SK-N-SH treated with all-trans-retinoic acid at 6 μM for 48 hours (cell line): ENCODE data around the gene C10orf105.

Experiments
- ATAC-seq: fragments of 200-7000 bp; cut with Tn5 transposase; 3 replicates; pipeline ENCODE4 v1.9.1; 2020; ENCODE audit warnings: mild to moderate bottlenecking, moderate library complexity
- ARNTL ChIP-seq: fragments of 450-650 bp; formaldehyde crosslinking; IDR thresholded peaks from 2 replicates; pipeline ENCODE4 v1.5.0; 2020; ENCODE audit warnings: low read depth, mild to moderate bottlenecking, moderate library complexity, borderline replicate concordance
- BACH2 ChIP-seq: fragments of 250-450 bp; sonication (Bioruptor Pico); IDR thresholded peaks from 2 replicates; pipeline ENCODE4 v1.9.0; 2021; ENCODE audit warnings: mild to moderate bottlenecking, borderline replicate concordance
- CSDC2 ChIP-seq: fragments of 250-450 bp; sonication (Bioruptor Pico); IDR thresholded peaks from 2 replicates; pipeline ENCODE4 v1.5.0; 2020; ENCODE audit warnings: mild to moderate bottlenecking, moderate library complexity
- ISL1 ChIP-seq: fragments of 250-450 bp; sonication (Bioruptor Pico); IDR thresholded peaks from 2 replicates; pipeline ENCODE4 v2.1.2; 2022; ENCODE audit warnings: mild to moderate bottlenecking, moderate library complexity
- PPARA ChIP-seq: fragments of 250-450 bp; sonication (Bioruptor Pico); IDR thresholded peaks from 2 replicates; pipeline ENCODE4 v1.5.0; 2020; ENCODE audit warnings: mild to moderate bottlenecking, borderline replicate concordance
- RARB ChIP-seq: fragments of 250-450 bp; sonication (Bioruptor Pico); IDR thresholded peaks from 2 replicates; pipeline ENCODE4 v1.8.0; 2021; ENCODE audit warnings: mild to moderate bottlenecking, moderate library complexity
- SNAI2 ChIP-seq: fragments of 250-450 bp; sonication (Bioruptor Pico); IDR thresholded peaks from 2 replicates; pipeline ENCODE4 v1.5.0; 2020; ENCODE audit warnings: mild to moderate bottlenecking, moderate library complexity
- TCF4 ChIP-seq: fragments of 250-450 bp; sonication (Bioruptor Pico); IDR thresholded peaks from 2 replicates; pipeline ENCODE4 v1.8.0; 2021; ENCODE audit warnings: mild to moderate bottlenecking, moderate library complexity, borderline replicate concordance
- ZC3H10 ChIP-seq: fragments of 250-450 bp; sonication (Bioruptor Pico); IDR thresholded peaks from 2 replicates; pipeline ENCODE4 v1.5.1; 2021; ENCODE audit warnings: mild to moderate bottlenecking, moderate library complexity
- ZFP3 ChIP-seq: fragments of 250-450 bp; sonication (Bioruptor Pico); IDR thresholded peaks from 2 replicates; pipeline ENCODE4 v1.5.0; 2020; ENCODE audit warnings: mild to moderate bottlenecking, moderate library complexity
- ZFP30 ChIP-seq: fragments of 450-650 bp; formaldehyde crosslinking; IDR thresholded peaks from 2 replicates; pipeline ENCODE4 v1.5.0; 2022; ENCODE audit warnings: mild to moderate bottlenecking, moderate library complexity
- ZNF565 ChIP-seq: fragments of 450-650 bp; formaldehyde crosslinking; conservative IDR thresholded peaks from 2 replicates; pipeline ENCODE4 v1.5.0; 2020; ENCODE audit warnings: low read depth, mild to moderate bottlenecking, moderate library complexity
- ZNF70 ChIP-seq: fragments of 450-650 bp; formaldehyde crosslinking; IDR thresholded peaks from 2 replicates; pipeline ENCODE4 v1.5.0; 2020; ENCODE audit warnings: mild to moderate bottlenecking, moderate library complexity
- ZNF8 ChIP-seq: fragments of 450-650 bp; formaldehyde crosslinking; IDR thresholded peaks from 2 replicates; pipeline ENCODE4 v1.5.0; 2020; ENCODE audit warnings: mild to moderate bottlenecking, moderate library complexity
- TF ChIP-seq, protein P1 (sequence below): fragments of 250-450 bp; sonication (Bioruptor Pico); IDR thresholded peaks from 2 replicates; pipeline ENCODE4 v1.5.1; 2020; ENCODE audit warnings: low read depth, mild to moderate bottlenecking, moderate library complexity
- TF ChIP-seq, protein P2 (sequence below): fragments of 250-450 bp; sonication (Bioruptor Pico); IDR thresholded peaks from 2 replicates; pipeline ENCODE4 v1.5.0; 2020; ENCODE audit warnings: mild to moderate bottlenecking, moderate library complexity
- TF ChIP-seq, protein P3 (sequence below): fragments of 250-450 bp; sonication (Bioruptor Pico); IDR thresholded peaks from 2 replicates; pipeline ENCODE4 v1.5.1; 2021; ENCODE audit warnings: mild to moderate bottlenecking, moderate library complexity
- TF ChIP-seq, protein P4 (sequence below): fragments of 250-450 bp; sonication (Bioruptor Pico); IDR thresholded peaks from 2 replicates; pipeline ENCODE4 v1.8.0; 2021; ENCODE audit warnings: low read depth, mild to moderate bottlenecking, moderate library complexity, borderline replicate concordance

The C10orf105 gene

DNA sequence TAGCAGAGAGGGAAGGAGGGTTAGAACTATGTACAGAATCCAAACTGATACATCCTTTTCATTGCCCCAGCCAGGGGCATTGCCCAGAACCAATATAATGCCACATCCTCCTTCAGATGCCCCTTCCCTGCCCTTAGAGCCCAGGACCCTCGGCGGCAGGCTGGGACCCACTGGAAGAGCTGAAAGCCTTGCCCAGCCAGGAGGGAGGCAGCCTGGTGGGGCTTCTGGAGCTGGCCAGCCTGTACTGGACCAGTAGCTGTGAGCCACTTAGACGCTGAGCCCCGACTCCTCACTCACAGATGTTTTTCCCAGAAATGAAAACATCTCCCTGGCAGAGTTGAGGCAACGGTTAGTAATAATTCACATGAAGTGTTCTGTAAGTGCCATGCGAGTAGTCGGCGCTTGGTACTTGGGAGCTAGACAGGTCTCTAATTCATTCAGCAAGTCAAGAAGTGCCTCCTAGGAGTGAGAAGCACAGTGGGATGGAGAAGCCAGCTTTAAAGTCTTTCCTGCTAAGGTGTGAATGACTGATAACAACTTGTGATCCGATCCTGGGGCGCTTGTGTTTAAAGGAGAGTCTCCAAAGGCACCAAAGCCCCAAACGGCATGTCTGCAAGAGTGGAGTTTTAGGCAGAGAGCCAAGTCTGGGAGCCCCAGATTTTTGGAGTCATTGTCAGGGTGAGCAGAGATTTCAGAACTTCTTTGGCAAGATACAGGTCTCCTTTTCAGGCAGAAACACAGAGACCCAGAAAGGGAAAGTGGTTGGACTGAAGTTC lies 44.0 kb upstream of the C10orf105 start (continued):
- TF ChIP-seq ZC3H10 (CRISPR knock-in tag) (no peak), ZNF565 (CRISPR knock-in tag) (no peak)

DNA sequence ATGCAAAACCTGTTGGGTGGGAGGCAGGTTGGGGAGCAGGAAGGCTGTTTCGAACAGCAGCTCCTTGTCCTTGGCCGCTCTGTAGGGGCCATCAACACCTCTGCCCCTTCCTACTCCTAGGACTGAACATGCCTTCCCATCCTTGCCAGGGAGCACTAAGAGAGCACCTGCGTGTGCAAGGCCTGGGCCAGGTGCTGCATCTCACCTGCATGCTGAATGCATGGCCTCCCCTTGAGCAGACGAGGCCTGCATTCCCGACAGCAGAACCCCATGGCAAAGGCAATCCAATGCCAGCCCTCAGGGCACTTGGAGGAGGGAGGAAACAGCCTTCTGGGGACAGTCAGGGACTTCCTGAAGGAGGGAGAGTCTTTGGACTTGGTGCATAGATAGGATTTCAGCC lies 42.7 kb upstream of the C10orf105 start:
- ATAC-seq: no peak
- TF ChIP-seq SNAI2 (CRISPR knock-in tag) (no peak), ZFP30 (CRISPR knock-in tag) (no peak), ZNF70 (CRISPR knock-in tag) (no peak), BACH2 (no peak)
- TF ChIP-seq, protein P1, sequence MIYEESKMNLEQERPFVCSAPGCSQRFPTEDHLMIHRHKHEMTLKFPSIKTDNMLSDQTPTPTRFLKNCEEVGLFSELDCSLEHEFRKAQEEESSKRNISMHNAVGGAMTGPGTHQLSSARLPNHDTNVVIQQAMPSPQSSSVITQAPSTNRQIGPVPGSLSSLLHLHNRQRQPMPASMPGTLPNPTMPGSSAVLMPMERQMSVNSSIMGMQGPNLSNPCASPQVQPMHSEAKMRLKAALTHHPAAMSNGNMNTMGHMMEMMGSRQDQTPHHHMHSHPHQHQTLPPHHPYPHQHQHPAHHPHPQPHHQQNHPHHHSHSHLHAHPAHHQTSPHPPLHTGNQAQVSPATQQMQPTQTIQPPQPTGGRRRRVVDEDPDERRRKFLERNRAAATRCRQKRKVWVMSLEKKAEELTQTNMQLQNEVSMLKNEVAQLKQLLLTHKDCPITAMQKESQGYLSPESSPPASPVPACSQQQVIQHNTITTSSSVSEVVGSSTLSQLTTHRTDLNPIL (CRISPR knock-in tag): no peak
- TF ChIP-seq, protein P2, sequence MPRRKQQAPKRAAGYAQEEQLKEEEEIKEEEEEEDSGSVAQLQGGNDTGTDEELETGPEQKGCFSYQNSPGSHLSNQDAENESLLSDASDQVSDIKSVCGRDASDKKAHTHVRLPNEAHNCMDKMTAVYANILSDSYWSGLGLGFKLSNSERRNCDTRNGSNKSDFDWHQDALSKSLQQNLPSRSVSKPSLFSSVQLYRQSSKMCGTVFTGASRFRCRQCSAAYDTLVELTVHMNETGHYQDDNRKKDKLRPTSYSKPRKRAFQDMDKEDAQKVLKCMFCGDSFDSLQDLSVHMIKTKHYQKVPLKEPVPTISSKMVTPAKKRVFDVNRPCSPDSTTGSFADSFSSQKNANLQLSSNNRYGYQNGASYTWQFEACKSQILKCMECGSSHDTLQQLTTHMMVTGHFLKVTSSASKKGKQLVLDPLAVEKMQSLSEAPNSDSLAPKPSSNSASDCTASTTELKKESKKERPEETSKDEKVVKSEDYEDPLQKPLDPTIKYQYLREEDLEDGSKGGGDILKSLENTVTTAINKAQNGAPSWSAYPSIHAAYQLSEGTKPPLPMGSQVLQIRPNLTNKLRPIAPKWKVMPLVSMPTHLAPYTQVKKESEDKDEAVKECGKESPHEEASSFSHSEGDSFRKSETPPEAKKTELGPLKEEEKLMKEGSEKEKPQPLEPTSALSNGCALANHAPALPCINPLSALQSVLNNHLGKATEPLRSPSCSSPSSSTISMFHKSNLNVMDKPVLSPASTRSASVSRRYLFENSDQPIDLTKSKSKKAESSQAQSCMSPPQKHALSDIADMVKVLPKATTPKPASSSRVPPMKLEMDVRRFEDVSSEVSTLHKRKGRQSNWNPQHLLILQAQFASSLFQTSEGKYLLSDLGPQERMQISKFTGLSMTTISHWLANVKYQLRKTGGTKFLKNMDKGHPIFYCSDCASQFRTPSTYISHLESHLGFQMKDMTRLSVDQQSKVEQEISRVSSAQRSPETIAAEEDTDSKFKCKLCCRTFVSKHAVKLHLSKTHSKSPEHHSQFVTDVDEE (CRISPR knock-in tag): no peak

DNA sequence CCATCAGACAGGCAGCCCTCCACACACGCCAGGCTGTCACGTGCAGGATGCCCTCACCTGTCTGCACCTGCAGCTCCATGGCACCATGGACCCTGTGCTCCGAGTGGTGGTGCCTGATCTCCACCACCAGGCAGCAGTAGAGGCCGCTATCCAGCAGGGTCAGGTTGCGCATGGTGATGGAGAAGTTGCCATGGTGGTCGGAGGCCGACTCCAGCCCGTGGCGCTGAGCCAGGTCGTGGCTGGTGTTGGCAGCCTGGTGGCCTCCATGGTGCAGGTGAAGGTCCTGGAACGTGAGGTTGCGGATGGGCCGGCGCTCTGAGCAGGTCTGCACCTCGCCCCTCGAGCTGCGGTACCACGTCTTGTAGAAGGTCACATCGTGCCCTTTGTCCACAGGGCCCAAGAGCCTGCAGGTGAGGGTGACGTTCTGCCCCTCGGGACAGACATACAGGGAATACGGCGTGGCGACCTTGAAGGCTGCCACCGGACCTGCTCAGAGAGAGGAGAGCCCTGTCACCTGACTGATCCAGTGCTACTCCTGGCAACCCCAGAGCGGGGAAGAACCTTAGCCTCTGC lies 42.0 kb upstream of the C10orf105 start:
- TF ChIP-seq TCF4 (CRISPR knock-in tag): no peak
- TF ChIP-seq ISL1 (CRISPR knock-in tag): no peak
- TF ChIP-seq, protein P3, sequence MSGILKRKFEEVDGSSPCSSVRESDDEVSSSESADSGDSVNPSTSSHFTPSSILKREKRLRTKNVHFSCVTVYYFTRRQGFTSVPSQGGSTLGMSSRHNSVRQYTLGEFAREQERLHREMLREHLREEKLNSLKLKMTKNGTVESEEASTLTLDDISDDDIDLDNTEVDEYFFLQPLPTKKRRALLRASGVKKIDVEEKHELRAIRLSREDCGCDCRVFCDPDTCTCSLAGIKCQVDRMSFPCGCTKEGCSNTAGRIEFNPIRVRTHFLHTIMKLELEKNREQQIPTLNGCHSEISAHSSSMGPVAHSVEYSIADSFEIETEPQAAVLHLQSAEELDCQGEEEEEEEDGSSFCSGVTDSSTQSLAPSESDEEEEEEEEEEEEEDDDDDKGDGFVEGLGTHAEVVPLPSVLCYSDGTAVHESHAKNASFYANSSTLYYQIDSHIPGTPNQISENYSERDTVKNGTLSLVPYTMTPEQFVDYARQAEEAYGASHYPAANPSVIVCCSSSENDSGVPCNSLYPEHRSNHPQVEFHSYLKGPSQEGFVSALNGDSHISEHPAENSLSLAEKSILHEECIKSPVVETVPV (CRISPR knock-in tag): no peak
- TF ChIP-seq ZFP3: no peak
- no peak for TF ChIP-seq RARB (CRISPR knock-in tag)
- TF ChIP-seq, all 23 proteins: peak for 0
- ATAC-seq: no peak

DNA sequence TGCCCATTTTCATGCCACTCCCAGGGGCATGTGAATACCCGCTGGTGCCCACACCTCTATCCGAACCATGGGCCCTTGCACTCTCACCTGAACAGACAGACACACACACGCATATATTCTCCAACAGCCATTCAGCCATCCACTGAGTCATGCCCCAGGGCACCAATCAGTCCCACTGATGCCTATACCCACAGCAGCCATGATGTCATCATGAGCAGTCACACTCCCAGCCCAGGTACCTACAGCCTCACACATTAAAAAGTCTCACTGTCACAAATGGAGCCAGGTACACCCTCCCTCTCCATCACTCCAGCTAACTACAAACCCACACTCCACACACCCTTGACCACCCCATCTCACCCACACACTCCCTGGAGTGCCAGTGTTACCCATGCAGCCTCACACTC lies 41.5 kb upstream of the C10orf105 start:
- no peak for ATAC-seq

DNA sequence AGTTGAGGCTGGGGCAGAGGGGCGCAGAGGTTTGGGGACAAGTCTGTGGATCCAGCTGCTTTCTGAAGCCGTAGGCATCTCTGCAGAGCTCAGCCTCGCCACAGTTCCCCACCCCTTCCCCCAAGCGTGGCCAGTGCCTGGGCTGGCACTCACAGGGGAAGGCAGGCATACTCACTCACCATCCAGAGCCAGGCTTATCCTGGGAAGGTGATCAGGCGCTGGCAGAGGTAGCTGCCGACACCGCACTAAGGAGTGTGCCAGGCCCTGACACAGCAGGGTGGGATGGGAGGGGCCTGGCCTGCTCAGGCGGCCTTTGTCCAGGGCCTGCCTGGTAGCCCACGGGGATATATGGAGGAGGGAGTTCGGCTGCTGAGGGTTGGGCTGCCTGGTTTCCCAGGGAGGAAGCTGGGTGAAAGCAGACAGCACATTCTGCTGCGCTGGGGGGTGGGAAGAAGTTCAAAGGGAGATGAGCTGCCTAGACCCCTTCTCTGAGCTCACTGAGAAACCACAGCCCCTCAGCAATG lies 37.9 kb upstream of the C10orf105 start:
- no peak; the same call in 2 of the 3 replicates for ATAC-seq
- TF ChIP-seq ARNTL (CRISPR knock-in tag) (no peak), CSDC2 (no peak), ZC3H10 (CRISPR knock-in tag) (no peak), ZNF8 (no peak), PPARA (no peak), RARB (CRISPR knock-in tag) (no peak), ISL1 (CRISPR knock-in tag) (no peak), ZNF70 (CRISPR knock-in tag) (no peak), SNAI2 (CRISPR knock-in tag) (no peak), BACH2 (no peak)
- TF ChIP-seq, protein P4, sequence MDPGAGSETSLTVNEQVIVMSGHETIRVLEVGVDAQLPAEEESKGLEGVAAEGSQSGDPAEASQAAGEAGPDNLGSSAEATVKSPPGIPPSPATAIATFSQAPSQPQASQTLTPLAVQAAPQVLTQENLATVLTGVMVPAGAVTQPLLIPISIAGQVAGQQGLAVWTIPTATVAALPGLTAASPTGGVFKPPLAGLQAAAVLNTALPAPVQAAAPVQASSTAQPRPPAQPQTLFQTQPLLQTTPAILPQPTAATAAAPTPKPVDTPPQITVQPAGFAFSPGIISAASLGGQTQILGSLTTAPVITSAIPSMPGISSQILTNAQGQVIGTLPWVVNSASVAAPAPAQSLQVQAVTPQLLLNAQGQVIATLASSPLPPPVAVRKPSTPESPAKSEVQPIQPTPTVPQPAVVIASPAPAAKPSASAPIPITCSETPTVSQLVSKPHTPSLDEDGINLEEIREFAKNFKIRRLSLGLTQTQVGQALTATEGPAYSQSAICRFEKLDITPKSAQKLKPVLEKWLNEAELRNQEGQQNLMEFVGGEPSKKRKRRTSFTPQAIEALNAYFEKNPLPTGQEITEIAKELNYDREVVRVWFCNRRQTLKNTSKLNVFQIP (CRISPR knock-in tag): no peak
- TF ChIP-seq, protein P1 (CRISPR knock-in tag): no peak
- TF ChIP-seq, protein P2 (CRISPR knock-in tag): no peak
- TF ChIP-seq, protein P3 (CRISPR knock-in tag): no peak

More for the DNA sequence above, 41.5 kb upstream of the C10orf105 start:
- no peak for TF ChIP-seq ZFP30 (CRISPR knock-in tag)
- TF ChIP-seq, all 23 proteins: peak for 0
